SK-N-SH (cell line): ENCODE data around the gene ARHGEF7. TPM values are rescaled to one million over a fixed set of nuclear protein-coding genes. Genes with fewer than 3 reads are reported as not detected.

Source experiments
- CTCF ChIA-PET: fragments of 300-600, 350-600 bp; formaldehyde crosslinking; extraction: SDS; loops from one replicate; lab custom pipeline; 2021; lab: Yijun Ruan, JAX
- POLR2A ChIA-PET: fragments of 350-600 bp; sonication (Branson Sonifier 250); formaldehyde crosslinking; extraction: SDS; loops from one replicate; lab custom pipeline; 2020; ENCODE audit warnings: antibody characterized with exemption, inconsistent platforms; lab: Yijun Ruan, JAX
- DNase-seq: peaks from one replicate; pipeline ENCODE4 v3.0.0; 2012
- H2AFZ ChIP-seq: fragments of 200-600 bp; sonication (generic); 2 replicates; pipeline ENCODE4 v1.8.1; 2016; ENCODE audit warnings: antibody characterized with exemption, mild to moderate bottlenecking, low read depth
- H3F3A ChIP-seq: fragments of 200-600 bp; sonication (generic); replicated peaks from 2 replicates; pipeline ENCODE3; 2016; ENCODE audit warnings: antibody characterized with exemption, mild to moderate bottlenecking; ENCODE audit not compliant: insufficient read depth
- H3K27ac ChIP-seq, 2 experiments: fragments of 200-500 bp in 1 of 2; fragments of 200-600 bp in 1 of 2; sonication (Bioruptor generic) in 1 of 2; sonication (generic), shearing (Covaris generic) in 1 of 2; 2 replicates each; pipeline versions ENCODE4 v1.5.1 to v1.6.1; 2014 to 2016; ENCODE audit warnings: low read depth in 2 of 2, inconsistent platforms in 1 of 2, low read length in 1 of 2, mild to moderate bottlenecking in 1 of 2, mixed read lengths in 1 of 2
- H3K27me3 ChIP-seq: fragments of 200-600 bp; sonication (generic), shearing (Covaris generic); 2 replicates; pipeline ENCODE4 v1.6.1; 2016; ENCODE audit warnings: mixed run types; ENCODE audit not compliant: insufficient read depth
- H3K36me3 ChIP-seq, 2 experiments: fragments of 200-500 bp in 1 of 2; fragments of 200-600 bp in 1 of 2; sonication (Bioruptor generic) in 1 of 2; sonication (generic) in 1 of 2; replicated peaks in 1 of 2; 2 replicates each; pipeline versions ENCODE3 to v1.5.1; 2014 to 2016; ENCODE audit warnings: low read length in 1 of 2, mild to moderate bottlenecking in 1 of 2; ENCODE audit not compliant: insufficient read depth in 2 of 2, control insufficient read depth in 1 of 2
- H3K4me1 ChIP-seq, 2 experiments: fragments of 200-500 bp in 1 of 2; fragments of 200-600 bp in 1 of 2; sonication (Bioruptor generic) in 1 of 2; sonication (generic), shearing (Covaris generic) in 1 of 2; 2 replicates each; pipeline versions ENCODE4 v1.5.1 to v1.6.1; 2014 to 2016; ENCODE audit warnings: low read depth in 1 of 2, low read length in 1 of 2, mixed run types in 1 of 2; ENCODE audit not compliant: insufficient read depth in 2 of 2, control insufficient read depth in 1 of 2
- H3K4me2 ChIP-seq: fragments of 200-600 bp; sonication (generic), shearing (Covaris generic); 2 replicates; pipeline ENCODE4 v1.6.1; 2017; ENCODE audit warnings: mixed run types
- H3K4me3 ChIP-seq, 2 experiments: fragments of 200-500 bp in 1 of 2; fragments of 200-600 bp in 1 of 2; sonication (Bioruptor generic) in 1 of 2; sonication (generic), shearing (Covaris generic) in 1 of 2; 2 replicates each; pipeline versions ENCODE4 v1.5.1 to v1.8.1; 2014 to 2016; ENCODE audit warnings: low read depth in 2 of 2, inconsistent platforms in 1 of 2, low read length in 1 of 2, mild to moderate bottlenecking in 1 of 2, mixed read lengths in 1 of 2, moderate library complexity in 1 of 2
- H3K79me2 ChIP-seq: fragments of 200-600 bp; sonication (generic); 2 replicates; pipeline ENCODE4 v1.8.1; 2017; ENCODE audit warnings: mild to moderate bottlenecking; ENCODE audit not compliant: insufficient read depth
- H3K9ac ChIP-seq: fragments of 200-600 bp; sonication (generic); 2 replicates; pipeline ENCODE4 v1.6.1; 2017; ENCODE audit warnings: mixed run types
- H3K9me2 ChIP-seq: fragments of 200-600 bp; sonication (generic); 2 replicates; pipeline ENCODE4 v1.6.1; 2017; ENCODE audit warnings: mixed run types
- H3K9me3 ChIP-seq: fragments of 200-600 bp; sonication (generic); 2 replicates; pipeline ENCODE4 v1.6.1; 2017; ENCODE audit warnings: mixed run types, mild to moderate bottlenecking, moderate library complexity
- H4K20me1 ChIP-seq: fragments of 200-600 bp; sonication (generic); 2 replicates; pipeline ENCODE4 v1.6.1; 2017; ENCODE audit warnings: mild to moderate bottlenecking, mixed run types; ENCODE audit not compliant: insufficient read depth
- CTCF ChIP-seq: fragments of 200-600 bp; sonication (generic); IDR thresholded peaks from 2 replicates; pipeline ENCODE4 v1.6.1; 2017; ENCODE audit warnings: antibody characterized with exemption, mild to moderate bottlenecking, moderate library complexity
- EP300 ChIP-seq, 2 experiments: IDR thresholded peaks; 2 replicates each; pipeline versions ENCODE4 v1.4.0 to v1.6.1; 2012; ENCODE audit warnings: borderline replicate concordance in 1 of 2, low read depth in 1 of 2, low read length in 1 of 2
- FOSL2 ChIP-seq: IDR thresholded peaks from 2 replicates; pipeline ENCODE4 v1.4.0; 2012; ENCODE audit warnings: low read depth, mild to moderate bottlenecking, moderate library complexity, borderline replicate concordance
- GABPA ChIP-seq: IDR thresholded peaks from 2 replicates; pipeline ENCODE4 v1.4.0; 2012; ENCODE audit warnings: low read depth, mild to moderate bottlenecking
- MAX ChIP-seq: IDR thresholded peaks from 2 replicates; pipeline ENCODE4 v1.4.0; 2012; ENCODE audit warnings: low read depth
- MEF2A ChIP-seq: IDR thresholded peaks from 2 replicates; pipeline ENCODE4 v1.4.0; 2012; ENCODE audit warnings: low read depth, borderline replicate concordance
- POLR2AphosphoS5 ChIP-seq: IDR thresholded peaks from 2 replicates; pipeline ENCODE4 v1.6.1; 2012; ENCODE audit warnings: low read depth, low read length
- RCOR1 ChIP-seq: fragments of 150-350 bp; IDR thresholded peaks from 2 replicates; pipeline ENCODE4 v1.6.1; 2017; ENCODE audit warnings: antibody characterized with exemption, low read length
- REST ChIP-seq: IDR thresholded peaks from 2 replicates; pipeline ENCODE4 v1.6.1; 2012; ENCODE audit warnings: mild to moderate bottlenecking, low read depth, low read length, moderate library complexity
- RXRA ChIP-seq: IDR thresholded peaks from 2 replicates; pipeline ENCODE4 v1.4.0; 2012; ENCODE audit warnings: low read depth, mild to moderate bottlenecking, borderline replicate concordance
- SIN3A ChIP-seq: IDR thresholded peaks from 2 replicates; pipeline ENCODE4 v1.6.1; 2012; ENCODE audit warnings: low read depth, mild to moderate bottlenecking, low read length, moderate library complexity, borderline replicate concordance
- TAF1 ChIP-seq: IDR thresholded peaks from 2 replicates; pipeline ENCODE4 v1.6.1; 2012; ENCODE audit warnings: low read depth, mild to moderate bottlenecking, low read length, moderate library complexity, borderline replicate concordance
- TCF12 ChIP-seq: IDR thresholded peaks from 2 replicates; pipeline ENCODE4 v1.4.0; 2012
- TEAD4 ChIP-seq: IDR thresholded peaks from 2 replicates; pipeline ENCODE4 v1.4.0; 2012; ENCODE audit warnings: mild to moderate bottlenecking, borderline replicate concordance; ENCODE audit not compliant: insufficient read depth
- USF2 ChIP-seq: fragments of 150-350 bp; IDR thresholded peaks from 2 replicates; pipeline ENCODE4 v1.6.1; 2017; ENCODE audit warnings: antibody characterized with exemption, low read length, low read depth, borderline replicate concordance
- WGBS: methylation state at CpG from one replicate; pipeline ENCODE4 v1.1.6; 2017; ENCODE audit warnings: low lambda C conversion rate; 5-methylcytosine and 5-hydroxymethylcytosine counted together
- polyA plus RNA-seq, 3 experiments: library from polyadenylated mRNA; depleted of rRNA; stranded (reverse); fragments of >200 nt; gene quantifications; 2 replicates each; pipeline ENCODE4 v1.2.3, GENCODE V29; 2012
- TF ChIP-seq, protein P1 (sequence below): IDR thresholded peaks from 2 replicates; pipeline ENCODE4; 2012

The ARHGEF7 gene
- polyA plus RNA-seq, 1 of the 3 experiments (the other 2 are of a cell fraction): 21.6 TPM

DNA sequence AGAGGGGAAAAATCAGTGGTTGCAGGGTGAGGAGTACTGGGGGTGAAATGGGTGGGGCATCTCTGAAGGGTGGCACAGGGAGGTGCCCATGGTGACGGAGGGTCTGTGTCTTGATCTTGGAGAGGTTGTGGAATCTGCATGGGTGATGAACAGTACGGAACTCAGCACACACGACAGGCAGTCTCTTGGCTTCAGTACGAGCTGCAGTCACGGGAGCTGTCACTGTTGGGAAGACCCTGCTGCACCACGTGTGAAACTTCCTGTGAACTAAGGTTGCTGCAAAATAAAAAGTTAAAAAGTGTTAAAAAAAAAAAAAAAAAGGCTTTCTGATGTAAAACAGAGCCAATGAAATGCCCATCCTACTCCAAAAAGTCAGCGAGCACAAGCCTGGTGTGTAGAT is 239.7 kb downstream of the ARHGEF7 start:
- Histone ChIP-seq H3K36me3 (no peaks in the 10 kb centered on the region), H3K9ac (no peak overlapping the region), H3K4me2 (no peak overlapping the region), H2AFZ (no peak overlapping the region), H3K27me3 (peaks cover 13% of the 10 kb centered on the region), H3K79me2 (no peaks in the 10 kb centered on the region), H3K9me3 (no peaks in the 10 kb centered on the region), H3K4me3 (no peak overlapping the region), H3K4me1 (no peaks in the 10 kb centered on the region), H3K27ac (no peak overlapping the region), H4K20me1 (no peaks in the 10 kb centered on the region), H3F3A (no peaks in the 10 kb centered on the region), H3K9me2 (0 out of 2 replicates have a peak, but pooled peaks cover 3% of the 10 kb centered on the region)
- ChIA-PET POLR2A (no interaction called here), CTCF (no interaction called here)
- WGBS: 16% methylated on average over 7 of the region's 7 CpGs
- DNase-seq: no peak
- TF ChIP-seq FOSL2: no peak
- no peak for TF ChIP-seq REST
- TF ChIP-seq, protein P1, sequence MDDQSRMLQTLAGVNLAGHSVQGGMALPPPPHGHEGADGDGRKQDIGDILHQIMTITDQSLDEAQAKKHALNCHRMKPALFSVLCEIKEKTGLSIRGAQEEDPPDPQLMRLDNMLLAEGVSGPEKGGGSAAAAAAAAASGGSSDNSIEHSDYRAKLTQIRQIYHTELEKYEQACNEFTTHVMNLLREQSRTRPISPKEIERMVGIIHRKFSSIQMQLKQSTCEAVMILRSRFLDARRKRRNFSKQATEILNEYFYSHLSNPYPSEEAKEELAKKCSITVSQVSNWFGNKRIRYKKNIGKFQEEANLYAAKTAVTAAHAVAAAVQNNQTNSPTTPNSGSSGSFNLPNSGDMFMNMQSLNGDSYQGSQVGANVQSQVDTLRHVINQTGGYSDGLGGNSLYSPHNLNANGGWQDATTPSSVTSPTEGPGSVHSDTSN: no peak
- no peak for TF ChIP-seq POLR2AphosphoS5
- TF ChIP-seq TEAD4: no peak
- no peak for TF ChIP-seq USF2
- no peak for TF ChIP-seq EP300 (IDR thresholded peaks at IDR 0.05; ENCODE audit: borderline replicate concordance in 1 of 2, low read depth in 1 of 2, low read length in 1 of 2)
- TF ChIP-seq GABPA: no peak
- TF ChIP-seq SIN3A: no peak
- TF ChIP-seq RXRA: no peak
- TF ChIP-seq CTCF: no peak
- TF ChIP-seq TCF12: no peak
- no peak for TF ChIP-seq RCOR1
- TF ChIP-seq MAX: no peak
- no peak for TF ChIP-seq TAF1
- TF ChIP-seq MEF2A: no peak

Other genes with a start within 250 kb of the ARHGEF7 start
- gene ANKRD10, start 200.2 kb upstream of the ARHGEF7 start, polyA plus RNA-seq (2012; rRNA removed): 53.2 and 77.8 TPM in 2 replicates
- 0.18 TPM in 1 of 2 replicates, not detected in the other for gene TEX29, start 205.3 kb downstream of the ARHGEF7 start, polyA plus RNA-seq (2012; rRNA removed)